IMR-90 (cell line): Measurements from ENCODE around the gene CFAP300.
A peak's percentile ranks its signal among the peaks of the same experiment; 100 is the strongest.

Source experiments
- MAZ ChIP-seq: IDR thresholded peaks from 2 replicates; pipeline ENCODE4 v1.6.1; 2012; ENCODE audit warnings: low read depth, mild to moderate bottlenecking, low read length, improper control_type of control experiment, moderate library complexity, borderline replicate concordance
- MXI1 ChIP-seq: IDR thresholded peaks from 2 replicates; pipeline ENCODE4 v1.6.1; 2012; ENCODE audit warnings: low read depth, mild to moderate bottlenecking, low read length, moderate library complexity, borderline replicate concordance
- POLR2A ChIP-seq: IDR thresholded peaks from 2 replicates; pipeline ENCODE4 v1.6.1; 2012; ENCODE audit warnings: mild to moderate bottlenecking, low read depth, low read length
- RAD21 ChIP-seq: IDR thresholded peaks from 2 replicates; pipeline ENCODE4 v1.6.1; 2012; ENCODE audit warnings: low read length, improper control_type of control experiment
- TF ChIP-seq, protein P1 (sequence below): fragments of 150-350 bp; IDR thresholded peaks from 2 replicates; pipeline ENCODE4 v1.6.1; 2017; ENCODE audit warnings: mild to moderate bottlenecking, antibody characterized with exemption, low read length, low read depth
- TF ChIP-seq, protein P2 (sequence below): conservative IDR thresholded peaks from 2 replicates; pipeline ENCODE4 v1.5.1; 2012; ENCODE audit warnings: mild to moderate bottlenecking, low read depth, low read length, improper control_type of control experiment
- TF ChIP-seq, protein P3 (sequence below): fragments of 150-350 bp; IDR thresholded peaks from 2 replicates; pipeline ENCODE4 v1.6.1; 2016; ENCODE audit warnings: low read depth, mild to moderate bottlenecking, low read length, moderate library complexity, borderline replicate concordance

DNA sequence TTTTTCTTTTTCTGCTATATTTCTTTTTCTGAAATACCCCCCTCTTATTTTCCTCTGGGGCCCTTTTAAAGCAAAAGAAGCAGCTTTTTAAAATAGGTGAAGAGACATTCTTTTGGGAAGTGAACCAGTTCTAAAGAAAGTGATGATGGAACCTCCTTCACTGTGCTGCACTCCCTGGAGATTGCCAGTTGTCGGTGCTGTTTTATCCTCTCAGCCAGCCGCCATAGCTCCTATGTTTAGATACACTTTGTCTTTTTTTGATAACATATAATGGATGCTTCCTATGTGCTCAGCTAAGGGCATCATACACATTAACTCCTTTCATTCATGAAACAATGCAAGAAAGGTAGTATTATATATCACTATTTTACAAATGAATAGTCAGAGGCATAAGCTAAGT lies 14.0 kb downstream of the CFAP300 start:
- TF ChIP-seq, protein P1, sequence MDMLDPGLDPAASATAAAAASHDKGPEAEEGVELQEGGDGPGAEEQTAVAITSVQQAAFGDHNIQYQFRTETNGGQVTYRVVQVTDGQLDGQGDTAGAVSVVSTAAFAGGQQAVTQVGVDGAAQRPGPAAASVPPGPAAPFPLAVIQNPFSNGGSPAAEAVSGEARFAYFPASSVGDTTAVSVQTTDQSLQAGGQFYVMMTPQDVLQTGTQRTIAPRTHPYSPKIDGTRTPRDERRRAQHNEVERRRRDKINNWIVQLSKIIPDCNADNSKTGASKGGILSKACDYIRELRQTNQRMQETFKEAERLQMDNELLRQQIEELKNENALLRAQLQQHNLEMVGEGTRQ, result no peak
- TF ChIP-seq, protein P2, sequence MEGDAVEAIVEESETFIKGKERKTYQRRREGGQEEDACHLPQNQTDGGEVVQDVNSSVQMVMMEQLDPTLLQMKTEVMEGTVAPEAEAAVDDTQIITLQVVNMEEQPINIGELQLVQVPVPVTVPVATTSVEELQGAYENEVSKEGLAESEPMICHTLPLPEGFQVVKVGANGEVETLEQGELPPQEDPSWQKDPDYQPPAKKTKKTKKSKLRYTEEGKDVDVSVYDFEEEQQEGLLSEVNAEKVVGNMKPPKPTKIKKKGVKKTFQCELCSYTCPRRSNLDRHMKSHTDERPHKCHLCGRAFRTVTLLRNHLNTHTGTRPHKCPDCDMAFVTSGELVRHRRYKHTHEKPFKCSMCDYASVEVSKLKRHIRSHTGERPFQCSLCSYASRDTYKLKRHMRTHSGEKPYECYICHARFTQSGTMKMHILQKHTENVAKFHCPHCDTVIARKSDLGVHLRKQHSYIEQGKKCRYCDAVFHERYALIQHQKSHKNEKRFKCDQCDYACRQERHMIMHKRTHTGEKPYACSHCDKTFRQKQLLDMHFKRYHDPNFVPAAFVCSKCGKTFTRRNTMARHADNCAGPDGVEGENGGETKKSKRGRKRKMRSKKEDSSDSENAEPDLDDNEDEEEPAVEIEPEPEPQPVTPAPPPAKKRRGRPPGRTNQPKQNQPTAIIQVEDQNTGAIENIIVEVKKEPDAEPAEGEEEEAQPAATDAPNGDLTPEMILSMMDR, result peak; percentile 47
- TF ChIP-seq POLR2A (no peak), MXI1 (no peak), MAZ (no peak), RAD21 (peak; percentile 56)
- TF ChIP-seq, protein P3, sequence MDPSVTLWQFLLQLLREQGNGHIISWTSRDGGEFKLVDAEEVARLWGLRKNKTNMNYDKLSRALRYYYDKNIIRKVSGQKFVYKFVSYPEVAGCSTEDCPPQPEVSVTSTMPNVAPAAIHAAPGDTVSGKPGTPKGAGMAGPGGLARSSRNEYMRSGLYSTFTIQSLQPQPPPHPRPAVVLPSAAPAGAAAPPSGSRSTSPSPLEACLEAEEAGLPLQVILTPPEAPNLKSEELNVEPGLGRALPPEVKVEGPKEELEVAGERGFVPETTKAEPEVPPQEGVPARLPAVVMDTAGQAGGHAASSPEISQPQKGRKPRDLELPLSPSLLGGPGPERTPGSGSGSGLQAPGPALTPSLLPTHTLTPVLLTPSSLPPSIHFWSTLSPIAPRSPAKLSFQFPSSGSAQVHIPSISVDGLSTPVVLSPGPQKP, result no peak
